Endothelial cell of umbilical vein (primary cell): ENCODE results near the gene RYR1.
"Not testable (repeated sequence)": the region's sequence is repeated elsewhere in the genome, so short reads cannot be mapped to it uniquely, and the experiment has no call there.

Source experiments
- EZH2 ChIP-seq: IDR thresholded peaks from 2 replicates; pipeline ENCODE4 v1.6.1; 2012; ENCODE audit warnings: borderline replicate concordance, low read depth, mild to moderate bottlenecking, moderate library complexity, low read length, inconsistent platforms; ENCODE audit not compliant: severe bottlenecking
- FOS ChIP-seq: IDR thresholded peaks from 2 replicates; pipeline ENCODE4 v1.6.1; 2011; ENCODE audit warnings: mild to moderate bottlenecking, low read length, moderate library complexity, borderline replicate concordance; ENCODE audit not compliant: insufficient read depth
- GATA2 ChIP-seq: IDR thresholded peaks from 2 replicates; pipeline ENCODE4 v1.7.0; 2011; ENCODE audit warnings: low read depth, mild to moderate bottlenecking, moderate library complexity, mixed read lengths, low read length; ENCODE audit not compliant: insufficient read length, insufficient read depth
- JUN ChIP-seq: IDR thresholded peaks from 2 replicates; pipeline ENCODE4 v1.6.1; 2011; ENCODE audit warnings: borderline replicate concordance, low read depth; ENCODE audit not compliant: insufficient read length, insufficient read depth
- MYC ChIP-seq: IDR thresholded peaks from one replicate; pipeline ENCODE4 v1.6.1; 2011; ENCODE audit warnings: mild to moderate bottlenecking, low read depth, low read length
- POLR2A ChIP-seq: IDR thresholded peaks from 2 replicates; pipeline ENCODE4 v1.6.1; 2012; ENCODE audit warnings: low read depth, mild to moderate bottlenecking, control low read depth, low read length
- POLR2AphosphoS5 ChIP-seq: IDR thresholded peaks from 2 replicates; pipeline ENCODE4 v1.6.1; 2012; ENCODE audit warnings: low read depth, mild to moderate bottlenecking, control low read depth, low read length, moderate library complexity; ENCODE audit not compliant: insufficient read depth
- TF ChIP-seq, protein P1 (sequence below), 2 donors: IDR thresholded peaks; 1 replicate in 1 of 2; 2 replicates in 1 of 2; pipeline ENCODE4 v1.5.1; 2011; ENCODE audit warnings: low read length in 2 of 2, mild to moderate bottlenecking in 2 of 2, moderate library complexity in 2 of 2, control low read depth in 1 of 2, inconsistent platforms in 1 of 2, low read depth in 1 of 2; ENCODE audit not compliant: insufficient read depth in 1 of 2; ENCODE audit errors: extremely low read depth in 1 of 2
- TF ChIP-seq, protein P2 (sequence below): IDR thresholded peaks from 2 replicates; pipeline ENCODE4 v1.6.1; 2011; ENCODE audit not compliant: insufficient read depth, insufficient read length

GRCh38 chr19:38472725-38473124, 39.2 kb downstream of the RYR1 start:
- TF ChIP-seq, protein P1, sequence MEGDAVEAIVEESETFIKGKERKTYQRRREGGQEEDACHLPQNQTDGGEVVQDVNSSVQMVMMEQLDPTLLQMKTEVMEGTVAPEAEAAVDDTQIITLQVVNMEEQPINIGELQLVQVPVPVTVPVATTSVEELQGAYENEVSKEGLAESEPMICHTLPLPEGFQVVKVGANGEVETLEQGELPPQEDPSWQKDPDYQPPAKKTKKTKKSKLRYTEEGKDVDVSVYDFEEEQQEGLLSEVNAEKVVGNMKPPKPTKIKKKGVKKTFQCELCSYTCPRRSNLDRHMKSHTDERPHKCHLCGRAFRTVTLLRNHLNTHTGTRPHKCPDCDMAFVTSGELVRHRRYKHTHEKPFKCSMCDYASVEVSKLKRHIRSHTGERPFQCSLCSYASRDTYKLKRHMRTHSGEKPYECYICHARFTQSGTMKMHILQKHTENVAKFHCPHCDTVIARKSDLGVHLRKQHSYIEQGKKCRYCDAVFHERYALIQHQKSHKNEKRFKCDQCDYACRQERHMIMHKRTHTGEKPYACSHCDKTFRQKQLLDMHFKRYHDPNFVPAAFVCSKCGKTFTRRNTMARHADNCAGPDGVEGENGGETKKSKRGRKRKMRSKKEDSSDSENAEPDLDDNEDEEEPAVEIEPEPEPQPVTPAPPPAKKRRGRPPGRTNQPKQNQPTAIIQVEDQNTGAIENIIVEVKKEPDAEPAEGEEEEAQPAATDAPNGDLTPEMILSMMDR (IDR thresholded peaks at IDR 0.05; ENCODE audit: extremely low read depth in 1 of 2, insufficient read depth in 1 of 2, low read depth in 1 of 2, low read length in 2 of 2) = not testable (repeated sequence)
- not testable (repeated sequence) for TF ChIP-seq FOS, POLR2A, GATA2, POLR2AphosphoS5, EZH2, JUN, MYC
- TF ChIP-seq, protein P2, sequence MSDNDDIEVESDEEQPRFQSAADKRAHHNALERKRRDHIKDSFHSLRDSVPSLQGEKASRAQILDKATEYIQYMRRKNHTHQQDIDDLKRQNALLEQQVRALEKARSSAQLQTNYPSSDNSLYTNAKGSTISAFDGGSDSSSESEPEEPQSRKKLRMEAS = not testable (repeated sequence)
